GM19455 (cell line): ENCODE data around the gene RNF41.
A peak's percentile ranks its signal among the peaks of the same experiment; 100 is the strongest.

ENCODE experiments used
- ATAC-seq: cut with Tn5 transposase; IDR thresholded peaks from one replicate; pipeline ENCODE4 v1.9.1; 2021; ENCODE audit not compliant: unreplicated experiment

Gene RNF41

DNA sequence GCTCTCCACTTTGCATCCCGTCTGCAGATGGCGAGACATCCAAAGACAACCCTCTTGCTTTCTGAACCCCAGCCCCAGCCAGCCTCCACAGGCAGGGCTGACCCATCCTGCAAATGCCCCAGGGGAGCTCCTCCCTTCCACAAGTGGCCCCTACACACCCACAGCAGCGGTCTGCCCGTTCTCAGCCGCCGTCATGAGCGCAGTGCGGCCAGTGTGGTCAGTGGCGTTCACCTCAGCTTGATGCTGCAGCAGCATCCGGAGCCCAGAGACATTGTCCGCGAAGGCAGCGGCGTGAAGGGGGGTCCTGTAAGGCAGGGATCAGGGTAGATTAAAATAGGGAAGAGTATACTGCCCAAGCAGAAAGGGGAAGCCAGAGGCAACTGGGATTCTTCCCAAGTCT is 22.8 kb upstream of the RNF41 start:
- ATAC-seq, result no peak

DNA sequence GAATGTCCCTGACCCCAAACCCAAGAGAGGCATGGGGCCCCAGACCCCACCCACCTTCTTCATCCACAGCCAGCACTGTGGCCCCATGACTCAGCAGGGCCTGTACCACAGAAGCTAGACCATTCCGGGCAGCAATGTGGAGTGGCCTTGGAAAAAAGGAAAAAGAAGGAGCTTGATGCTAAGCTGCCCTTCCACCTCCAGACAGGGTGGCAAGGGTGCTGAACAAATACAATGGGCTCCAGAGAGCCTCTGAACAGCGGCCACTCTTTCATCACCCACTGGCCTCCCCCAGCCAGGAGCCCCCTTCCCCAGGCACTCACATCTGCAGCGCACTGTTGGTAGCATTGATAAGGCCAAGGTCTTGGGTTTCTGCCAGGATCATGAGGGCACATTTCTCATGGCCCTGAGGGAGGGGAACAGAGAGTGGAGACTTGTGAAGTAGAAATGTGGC is 22.0 kb upstream of the RNF41 start:
- no peak for ATAC-seq

DNA sequence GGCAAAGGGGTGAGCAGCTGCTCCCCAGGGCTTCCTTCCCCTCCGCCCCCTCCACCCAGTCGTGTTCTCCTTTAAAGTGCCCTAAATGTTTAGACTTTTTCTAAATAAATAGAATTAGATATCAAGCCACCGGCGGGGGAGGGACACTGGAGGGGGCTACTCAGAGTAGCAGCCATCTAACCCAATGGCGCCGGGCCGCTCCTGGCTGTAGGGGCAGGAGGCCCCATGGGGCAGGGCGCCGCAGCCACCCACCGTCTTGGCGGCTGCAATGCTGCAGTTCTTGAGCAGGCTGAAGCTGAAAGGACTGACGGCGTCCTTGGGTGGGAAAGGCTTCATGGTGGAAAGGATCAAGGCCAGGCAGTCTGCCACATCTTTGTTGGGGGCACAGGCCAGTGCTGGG is 21.3 kb upstream of the RNF41 start:
- no peak for ATAC-seq

DNA sequence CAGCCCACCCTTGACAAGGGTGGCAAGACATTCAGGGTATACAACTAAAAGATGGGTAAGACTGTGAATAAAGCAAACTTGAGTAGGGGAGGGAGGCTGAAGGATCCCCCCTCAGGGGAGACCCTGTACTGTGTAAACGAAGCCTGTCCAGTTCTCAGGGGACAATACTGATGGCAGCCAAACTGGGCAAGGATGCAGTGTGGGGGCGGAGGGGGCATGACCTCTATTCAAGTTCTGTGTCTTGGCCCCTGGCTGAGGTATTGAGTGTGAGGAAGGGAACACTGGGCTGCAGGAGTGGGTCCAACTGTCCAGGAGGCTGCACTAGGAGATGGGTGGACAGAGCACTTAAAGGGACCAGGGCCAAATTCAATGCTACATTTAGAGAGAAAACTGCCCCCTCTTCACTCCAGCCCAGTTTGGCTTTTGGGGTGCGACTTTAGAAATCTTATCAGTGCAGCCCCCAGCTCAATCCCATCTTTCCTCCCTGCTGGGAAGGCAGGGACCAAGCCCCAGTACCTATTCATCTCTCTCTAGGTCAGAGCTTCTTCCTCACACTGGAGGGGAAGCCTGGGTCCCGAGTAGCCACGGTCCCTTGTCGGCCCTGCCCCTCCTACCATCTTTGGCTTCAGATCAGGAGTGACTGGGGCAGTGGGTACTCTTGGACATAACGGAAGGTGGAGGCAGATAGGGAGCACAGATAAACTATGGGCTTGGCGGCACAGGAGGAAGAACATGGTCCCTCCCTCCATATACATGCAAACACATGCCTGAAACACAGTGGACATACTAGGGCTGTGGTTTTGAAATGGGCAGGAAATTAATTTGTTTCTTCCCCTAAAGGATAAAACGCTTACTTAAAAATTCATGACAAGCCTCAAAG is 19.9 kb upstream of the RNF41 start:
- no peak for ATAC-seq

DNA sequence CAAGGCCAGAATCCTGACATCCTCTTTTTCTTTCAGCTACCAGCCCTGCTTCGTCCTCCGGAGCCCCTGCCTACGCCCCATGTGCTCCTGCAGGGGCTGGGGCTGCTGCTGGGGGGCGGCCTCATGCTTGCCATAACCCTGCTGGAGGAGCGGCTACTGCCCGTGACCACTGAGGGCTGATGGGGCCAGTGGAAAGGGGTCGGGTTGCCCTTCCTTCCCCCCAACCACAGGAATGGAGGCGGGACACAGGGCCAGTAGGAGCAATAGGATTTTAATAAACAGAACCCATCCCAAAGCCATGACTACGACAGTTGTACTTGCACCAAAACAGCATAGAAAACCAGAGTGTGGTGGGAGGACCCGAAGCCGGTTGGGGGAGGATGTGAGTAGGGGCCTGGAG is 15.8 kb upstream of the RNF41 start:
- ATAC-seq, result no peak

DNA sequence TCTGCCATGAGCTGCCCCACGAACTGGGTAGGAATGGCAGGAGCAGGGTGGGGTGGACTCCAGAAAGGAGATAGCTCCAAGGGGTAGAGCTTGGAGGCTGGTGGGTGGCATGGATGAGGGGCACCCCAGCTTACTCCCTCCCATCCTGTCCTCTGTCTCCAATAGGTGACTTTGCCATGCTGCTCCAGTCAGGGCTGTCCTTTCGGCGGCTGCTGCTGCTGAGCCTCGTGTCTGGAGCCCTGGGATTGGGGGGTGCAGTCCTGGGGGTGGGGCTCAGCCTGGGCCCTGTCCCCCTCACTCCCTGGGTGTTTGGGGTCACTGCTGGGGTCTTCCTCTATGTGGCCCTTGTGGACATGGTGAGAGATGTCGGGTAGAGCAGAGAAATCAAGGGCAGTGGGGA is 15.3 kb upstream of the RNF41 start:
- no peak for ATAC-seq

DNA sequence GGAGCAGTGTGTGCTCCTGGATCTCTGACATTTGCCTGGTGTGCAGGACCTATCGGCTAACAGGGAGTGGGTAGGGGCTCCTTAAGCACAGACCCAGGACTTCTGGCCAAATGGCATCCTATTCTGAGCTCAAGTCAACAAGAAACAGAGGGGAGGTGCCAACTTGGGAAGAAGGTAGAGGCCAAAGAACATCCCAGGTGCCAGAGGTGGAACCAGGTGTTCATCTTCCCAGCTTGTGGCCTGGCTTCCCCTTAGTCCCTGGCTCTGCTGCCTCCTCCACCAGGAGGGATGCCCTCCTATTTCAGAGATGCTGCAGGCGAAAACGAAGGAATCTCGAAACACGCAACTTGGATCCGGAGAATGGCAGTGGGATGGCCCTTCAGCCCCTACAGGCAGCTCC is 14.4 kb upstream of the RNF41 start:
- no peak for ATAC-seq

DNA sequence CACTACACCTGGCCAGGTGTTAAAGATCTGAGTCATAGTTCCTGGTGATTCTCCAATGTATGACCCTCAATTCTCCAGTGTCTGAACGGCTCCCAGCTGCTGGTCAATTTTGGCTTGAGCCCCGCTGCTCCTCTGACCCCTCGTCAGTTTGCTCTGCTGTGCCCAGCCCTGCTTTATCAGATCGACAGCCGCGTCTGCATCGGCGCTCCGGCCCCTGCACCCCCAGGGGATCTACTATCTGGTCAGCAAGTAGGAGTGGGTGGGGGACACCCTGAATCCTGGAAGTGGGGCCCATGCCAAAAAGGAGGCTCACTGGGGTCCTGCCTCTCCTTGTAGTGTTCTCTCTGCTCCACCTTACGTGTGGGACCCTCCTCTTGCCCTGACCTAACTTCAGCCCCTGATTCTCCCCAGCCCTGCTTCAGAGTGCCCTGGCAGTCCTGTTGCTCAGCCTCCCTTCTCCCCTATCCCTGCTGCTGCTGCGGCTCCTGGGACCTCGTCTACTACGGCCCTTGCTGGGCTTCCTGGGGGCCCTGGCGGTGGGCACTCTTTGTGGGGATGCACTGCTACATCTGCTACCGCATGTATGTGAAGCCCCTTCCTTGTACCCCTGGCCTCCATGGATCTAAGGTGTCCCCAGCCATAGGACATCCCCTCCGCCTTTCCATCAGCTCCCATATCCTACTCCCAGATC is 13.2 kb upstream of the RNF41 start:
- no peak for ATAC-seq

DNA sequence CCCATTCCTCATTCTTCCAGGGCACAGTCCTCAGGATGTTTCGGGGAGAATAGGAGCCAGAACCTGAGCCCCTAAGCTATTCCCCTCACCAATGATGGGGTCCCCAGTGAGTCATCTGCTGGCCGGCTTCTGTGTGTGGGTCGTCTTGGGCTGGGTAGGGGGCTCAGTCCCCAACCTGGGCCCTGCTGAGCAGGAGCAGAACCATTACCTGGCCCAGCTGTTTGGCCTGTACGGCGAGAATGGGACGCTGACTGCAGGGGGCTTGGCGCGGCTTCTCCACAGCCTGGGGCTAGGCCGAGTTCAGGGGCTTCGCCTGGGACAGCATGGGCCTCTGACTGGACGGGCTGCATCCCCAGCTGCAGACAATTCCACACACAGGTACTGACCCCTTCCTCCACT is 9.5 kb upstream of the RNF41 start:
- no peak for ATAC-seq

DNA sequence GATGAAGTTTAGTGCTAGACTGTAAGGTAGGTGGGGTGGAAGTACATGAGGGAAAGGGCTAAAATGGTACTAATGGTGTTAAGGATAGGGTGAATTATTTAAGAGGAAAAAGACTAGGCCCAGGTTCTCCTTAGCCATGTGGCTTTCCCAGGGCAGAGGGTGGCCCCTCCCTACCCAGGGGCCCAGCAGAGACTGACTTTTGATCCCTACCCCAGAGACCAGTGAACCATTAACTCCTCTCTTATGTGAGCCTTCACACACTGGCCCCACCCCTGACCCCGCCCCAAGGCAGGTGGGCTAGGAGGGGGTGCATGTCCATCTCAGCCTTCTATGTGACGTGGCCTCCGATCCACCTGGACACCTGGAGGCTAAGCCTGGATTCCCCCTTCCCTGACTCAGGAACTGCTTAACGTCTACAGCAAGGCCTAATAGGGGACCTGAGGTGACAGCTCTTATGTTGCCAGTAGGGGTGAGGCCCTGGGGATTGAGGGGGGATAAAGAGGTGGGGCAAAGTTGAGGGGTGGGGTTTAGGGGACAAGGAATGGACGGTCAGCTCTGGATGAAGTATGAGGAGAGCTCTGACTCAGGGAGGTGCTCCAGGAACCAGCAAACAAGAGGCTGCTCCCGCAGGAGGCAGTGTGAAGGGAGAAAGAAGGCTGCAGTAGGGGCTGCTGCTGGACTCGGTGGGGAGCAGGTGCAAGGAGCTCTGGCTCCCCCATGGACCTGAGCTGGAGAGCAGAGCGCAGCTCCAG is 8.9 kb upstream of the RNF41 start:
- no peak for ATAC-seq

DNA sequence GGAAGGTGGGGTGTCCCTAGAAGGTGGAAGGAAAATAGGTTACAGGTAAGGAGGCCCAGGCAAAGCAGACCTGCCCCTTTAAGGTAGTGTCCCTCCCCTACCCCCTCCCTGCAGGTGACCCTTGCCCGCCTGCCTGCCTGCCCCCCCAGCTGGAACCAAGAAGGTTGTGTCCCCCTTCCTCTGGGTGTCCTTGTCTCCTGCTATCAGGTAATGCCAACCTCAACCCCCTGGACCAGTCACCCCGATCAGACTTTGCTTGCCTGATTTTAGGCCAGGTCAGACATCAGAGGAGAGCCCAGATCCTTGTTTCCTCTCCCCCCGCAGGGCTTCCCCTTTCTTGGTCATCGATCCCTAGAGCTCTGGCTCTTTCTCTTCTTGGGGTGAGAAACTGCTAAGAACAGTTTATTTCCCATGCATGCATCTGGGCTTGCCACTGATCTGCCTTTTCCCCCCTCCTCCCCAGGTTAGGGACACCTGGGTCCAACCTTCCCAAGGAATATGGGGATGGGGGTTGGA is 8.3 kb upstream of the RNF41 start, which contains the start of gene SLC39A5:
TSS of gene SLC39A5 (plus strand) at position 136 of the 516 bp plus-strand sequence. CDS start 1,224 bp downstream, outside the sequence.
- no peak for ATAC-seq

DNA sequence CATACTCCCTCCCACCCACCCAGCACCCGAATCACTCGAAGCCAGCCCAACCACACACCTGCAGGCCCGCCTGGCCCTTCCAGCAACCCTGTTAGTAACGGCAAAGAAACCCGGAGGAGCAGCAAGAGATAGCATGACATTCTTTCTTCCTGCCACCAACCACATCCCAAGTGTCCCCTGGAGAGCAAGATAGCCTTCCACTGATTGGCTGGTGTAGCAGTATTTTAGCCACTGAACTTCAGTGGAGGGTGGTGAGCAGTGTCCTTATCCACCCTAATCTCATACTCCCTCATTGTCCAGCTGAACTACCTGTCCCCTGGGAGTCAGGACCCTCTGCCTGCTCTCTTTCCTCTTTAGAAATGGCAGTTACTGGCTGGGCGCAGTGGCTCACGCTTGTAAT is 7.4 kb upstream of the RNF41 start:
- no peak for ATAC-seq

DNA sequence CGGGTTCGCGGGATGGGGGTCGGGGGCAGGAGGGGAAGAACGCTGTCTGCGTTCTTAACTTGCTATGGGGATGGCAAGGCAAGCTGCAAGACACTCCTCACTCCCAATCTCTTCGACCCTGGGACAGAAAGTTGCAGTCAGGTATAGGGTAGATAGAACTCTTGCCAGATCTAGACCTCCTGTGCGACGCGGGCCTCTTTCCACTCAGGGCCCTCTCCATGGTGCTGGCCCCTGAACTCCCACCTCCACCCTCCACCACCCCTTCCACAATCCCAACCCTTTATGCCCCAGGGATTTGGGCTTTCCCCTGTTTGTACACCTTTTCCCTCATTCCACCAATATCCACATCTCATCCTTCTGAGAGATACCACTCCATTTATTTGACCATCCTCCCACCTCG is 3.2 kb upstream of the RNF41 start:
- no peak for ATAC-seq

DNA sequence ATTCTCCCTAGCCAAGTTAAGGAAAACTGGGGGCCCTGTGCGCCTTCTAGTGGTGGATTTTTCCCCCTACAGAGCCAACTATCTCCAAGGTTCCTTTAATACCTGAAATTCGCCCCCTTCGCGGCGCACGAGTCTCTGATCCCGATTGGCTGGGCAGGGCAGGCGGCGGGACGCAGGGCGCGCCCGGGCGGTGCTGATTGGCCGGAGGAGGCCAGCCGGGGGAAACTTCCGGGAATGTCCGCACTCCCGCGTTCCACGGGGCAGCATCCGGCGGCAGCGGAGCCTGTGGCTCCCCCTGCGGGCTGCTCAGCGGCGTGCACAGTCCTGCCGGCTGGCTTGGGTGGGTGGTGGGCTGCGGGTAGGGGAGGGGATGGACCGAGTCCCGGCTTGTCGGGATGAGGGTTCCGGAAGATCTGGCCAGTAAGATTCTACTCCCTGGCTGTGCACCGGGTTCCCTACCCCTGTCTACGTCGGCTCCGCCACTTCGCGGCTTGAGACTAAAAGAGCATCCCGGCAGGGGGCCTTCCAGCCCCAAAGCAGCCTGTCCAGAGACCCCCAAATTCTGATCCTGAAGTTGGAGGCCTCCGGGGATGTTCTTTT is 2.5 kb upstream of the RNF41 start, which contains the start of gene NABP2:
TSS of gene NABP2 (plus strand) at position 241 of the 600 bp plus-strand sequence. CDS start 515 bp downstream, outside the sequence.
- ATAC-seq, result peak; percentile 70

DNA sequence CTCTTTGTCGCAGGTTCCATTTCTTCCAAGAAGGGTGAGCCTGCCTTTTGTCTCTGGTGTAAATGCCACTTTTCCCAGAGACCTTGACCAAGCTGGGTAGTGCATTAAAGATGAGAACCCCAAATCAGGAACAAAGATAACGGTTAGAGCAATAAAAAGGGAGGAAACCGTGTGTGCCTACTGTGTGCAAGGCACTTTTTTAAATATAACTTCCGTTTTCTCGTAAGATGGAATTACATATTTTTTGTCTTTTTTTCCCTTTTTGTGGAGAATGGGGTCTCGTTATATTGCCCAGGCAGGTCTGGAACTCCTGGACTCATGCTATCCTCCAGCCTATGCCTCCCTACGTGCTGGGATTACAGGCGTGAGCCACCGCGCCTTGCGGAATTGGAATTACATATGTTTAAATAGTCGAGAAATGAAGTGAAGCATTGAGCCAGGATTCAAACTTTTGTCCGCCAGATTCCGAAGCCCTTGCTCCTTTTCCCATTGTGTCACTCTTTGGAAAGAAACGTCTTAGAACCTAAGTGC is 1.9 kb upstream of the RNF41 start:
- ATAC-seq, result peak; percentile 7

DNA sequence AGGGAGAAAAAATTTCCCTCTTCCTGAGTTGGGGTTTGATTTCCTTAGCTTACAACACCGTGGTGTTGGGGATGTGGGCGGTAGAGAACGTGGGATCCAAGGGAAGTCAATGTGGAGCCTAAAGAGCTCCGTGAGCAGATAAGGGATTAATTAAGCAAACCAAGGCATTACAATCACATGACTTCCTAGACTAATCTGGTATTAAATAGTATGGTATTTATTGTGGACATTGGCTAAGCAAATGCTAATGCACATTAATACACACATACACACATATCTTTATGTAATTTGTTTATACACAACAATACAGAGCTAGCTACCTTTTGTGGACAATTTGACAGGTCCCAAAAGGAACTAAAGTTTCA is 791 bp upstream of the RNF41 start:
- no peak for ATAC-seq

DNA sequence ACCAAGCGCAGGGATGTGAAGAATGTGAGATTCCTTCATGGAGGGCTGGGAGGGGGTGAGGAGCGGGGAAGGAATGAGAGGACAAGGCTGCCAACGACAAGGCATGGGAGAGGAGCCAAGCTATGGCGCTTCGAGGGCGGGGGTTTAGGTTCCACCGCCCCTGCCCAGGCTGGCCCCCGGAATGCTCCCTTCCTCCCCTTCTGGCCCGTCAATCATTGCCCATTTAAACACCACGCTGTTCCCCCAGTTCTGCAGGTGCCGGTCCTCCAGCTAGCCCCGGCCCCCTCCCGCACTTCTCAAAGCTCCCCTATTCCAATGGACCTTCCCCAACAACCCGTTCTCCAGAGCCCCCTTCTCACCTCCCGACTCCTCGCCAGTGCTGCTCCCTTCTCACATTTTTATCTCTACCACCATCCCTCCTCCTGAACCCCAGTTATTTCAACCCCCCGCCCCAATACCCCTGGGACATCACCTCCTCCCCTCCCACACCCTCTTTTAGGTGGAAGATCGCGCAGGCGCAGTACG is 428 bp downstream of the RNF41 start:
- ATAC-seq, result peak; percentile 23

DNA sequence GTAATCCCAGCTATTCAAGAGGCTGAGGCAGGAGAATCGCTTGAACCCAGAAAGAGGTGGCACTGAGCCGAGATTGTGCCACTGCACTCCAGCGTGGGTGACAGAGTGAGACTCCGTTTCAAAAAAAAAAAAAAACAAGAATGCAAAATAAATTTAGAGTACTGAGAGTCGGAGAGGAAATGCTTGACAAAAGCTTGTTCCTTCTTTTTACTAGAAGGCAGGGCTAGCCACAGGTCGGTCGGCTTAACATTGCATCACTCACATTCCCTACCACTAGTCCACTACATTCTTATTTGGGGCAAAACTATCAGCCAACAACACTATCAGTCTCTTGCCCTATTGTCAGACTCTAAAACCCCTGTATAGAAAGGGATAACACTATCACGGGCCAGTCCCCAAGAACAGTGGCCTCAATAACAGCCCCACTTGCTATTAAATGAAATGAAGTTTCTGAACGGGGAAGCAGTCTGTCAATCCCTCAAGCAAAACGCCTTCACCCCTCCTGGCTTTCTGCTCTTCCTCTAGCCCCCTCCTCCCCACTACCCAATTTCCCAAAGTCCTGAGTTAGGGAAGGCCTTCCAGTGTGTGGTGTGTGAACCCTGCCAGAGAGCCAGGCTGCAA is 1.0 kb downstream of the RNF41 start:
- no peak for ATAC-seq

DNA sequence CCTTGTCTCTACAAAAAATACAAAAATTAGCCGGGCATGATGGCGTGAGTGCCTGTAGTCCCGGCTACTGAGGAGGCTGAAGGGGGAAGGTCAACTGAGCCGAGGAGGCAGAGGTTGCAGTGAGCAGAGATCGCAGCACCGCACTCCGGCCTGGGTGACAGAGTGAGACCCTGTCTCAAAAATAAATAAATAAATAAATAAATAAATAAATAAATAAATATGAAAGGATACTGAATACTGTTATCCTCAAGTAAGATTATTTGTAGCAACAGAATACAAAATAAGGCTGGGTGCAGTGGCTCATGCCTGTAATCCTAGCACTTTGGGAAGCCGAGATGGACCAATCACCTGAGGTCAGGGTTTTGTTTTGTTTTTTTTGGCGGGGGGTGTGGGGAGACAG is 1.9 kb downstream of the RNF41 start:
- ATAC-seq, result no peak

DNA sequence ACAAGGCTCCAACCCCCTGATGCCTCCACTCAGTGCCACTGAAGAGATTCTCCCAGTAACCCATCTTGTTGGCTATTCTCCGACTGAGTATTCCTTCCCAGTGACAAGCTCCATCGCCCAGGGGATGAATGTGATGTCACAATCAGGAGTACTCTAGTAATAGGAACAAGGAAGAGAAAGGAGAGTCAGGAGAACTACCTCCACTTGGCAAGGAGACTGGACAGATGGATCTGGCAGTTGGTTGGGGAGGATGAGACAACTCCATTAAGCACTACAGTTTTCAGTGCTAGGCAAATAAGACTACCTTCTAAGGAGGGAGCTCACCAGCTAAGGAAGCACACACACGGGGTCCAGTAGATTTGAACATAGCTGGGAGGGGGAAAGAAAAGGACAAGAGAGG is 5.3 kb downstream of the RNF41 start:
- ATAC-seq, result no peak
